Measurements from ENCODE around the gene KIAA0513. TPM values are rescaled to one million over a fixed set of nuclear protein-coding genes. Genes with fewer than 3 reads are reported as not detected.

Gene KIAA0513
- total and polyA plus RNA-seq, 2 of the 13 experiments (the other 11 are each of a cell fraction or from before 2014, with no cell fraction given) = 1.8 TPM

- peak; percentile 9; the same call in 1 of the 2 replicates for TF ChIP-seq FOXO1 (CRISPR knock-in tag; IDR thresholded peaks at IDR 0.05)
- TF ChIP-seq KLF11 (CRISPR knock-in tag; IDR thresholded peaks at IDR 0.05) = no peak
- TF ChIP-seq ZNF616 (CRISPR knock-in tag; IDR thresholded peaks at IDR 0.05; ENCODE audit: low read depth) = no peak
- 0 out of 2 replicates have a peak, but pooled peaks have one; percentile 24 for TF ChIP-seq BCL6 (CRISPR knock-in tag; IDR thresholded peaks at IDR 0.05)
- no peak for TF ChIP-seq MZF1 (CRISPR knock-in tag; IDR thresholded peaks at IDR 0.05; ENCODE audit: borderline replicate concordance)
- peak in 1 of 2 experiments; percentile 79; a peak in 1 of 4 replicates for TF ChIP-seq EP300 (IDR thresholded peaks at IDR 0.05; ENCODE audit: low read depth in 2 of 2, low read length in 2 of 2)
- TF ChIP-seq EP300 (CRISPR knock-in tag; IDR thresholded peaks at IDR 0.05; ENCODE audit: borderline replicate concordance) = no peak
- no peak for TF ChIP-seq ZZZ3 (CRISPR knock-in tag; IDR thresholded peaks at IDR 0.05; ENCODE audit: borderline replicate concordance)
- TF ChIP-seq FOXP4 (CRISPR knock-in tag; IDR thresholded peaks at IDR 0.05) = peak; percentile 94
- no peak for TF ChIP-seq YY1 (IDR thresholded peaks at IDR 0.05; ENCODE audit: insufficient read depth, insufficient replicate concordance, low read depth, low read length)
- TF ChIP-seq ZNF432 (CRISPR knock-in tag; IDR thresholded peaks at IDR 0.05; ENCODE audit: borderline replicate concordance) = no peak
- TF ChIP-seq ZNF17 (CRISPR knock-in tag; IDR thresholded peaks at IDR 0.05) = no peak
- TF ChIP-seq ZBTB20 (CRISPR knock-in tag; IDR thresholded peaks at IDR 0.05; ENCODE audit: borderline replicate concordance, low read depth) = no peak
- TF ChIP-seq ZNF816 (CRISPR knock-in tag; IDR thresholded peaks at IDR 0.05; ENCODE audit: borderline replicate concordance) = peak; percentile 40; the same call in 1 of the 2 replicates
- TF ChIP-seq ARID3A (IDR thresholded peaks at IDR 0.05; ENCODE audit: low read depth, low read length) = 0 out of 2 replicates have a peak, but pooled peaks have one; percentile 24
- TF ChIP-seq THYN1 (CRISPR knock-in tag; IDR thresholded peaks at IDR 0.05; ENCODE audit: borderline replicate concordance, low read depth) = no peak
- TF ChIP-seq ZNF878 (CRISPR knock-in tag; IDR thresholded peaks at IDR 0.05) = no peak
- TF ChIP-seq PAXIP1 (CRISPR knock-in tag; conservative IDR thresholded peaks at IDR 0.05) = peak; percentile 76
- no peak for TF ChIP-seq KLF13 (CRISPR knock-in tag; IDR thresholded peaks at IDR 0.05)
- no peak for TF ChIP-seq SOX13 (IDR thresholded peaks at IDR 0.05)
- TF ChIP-seq SOX13 (CRISPR knock-in tag; conservative IDR thresholded peaks at IDR 0.05 in 1 of 2, IDR thresholded peaks at IDR 0.05 in 1 of 2) = peak in 1 of 2 experiments; percentile 47; a peak in 1 of 4 replicates
- TF ChIP-seq SIN3B (IDR thresholded peaks at IDR 0.05; ENCODE audit: low read length) = no peak
- peak; percentile 81; the same call in 1 of the 2 replicates for TF ChIP-seq SOX5 (CRISPR knock-in tag; IDR thresholded peaks at IDR 0.05; ENCODE audit: borderline replicate concordance)
- TF ChIP-seq ZNF264 (CRISPR knock-in tag; IDR thresholded peaks at IDR 0.05) = 0 out of 2 replicates have a peak, but pooled peaks have one; percentile 48
- TF ChIP-seq NR1H2 (CRISPR knock-in tag; IDR thresholded peaks at IDR 0.05; ENCODE audit: borderline replicate concordance, low read depth) = no peak
Measured at GRCh38 chr16:84999200-84999599, 28.4 kb upstream of the KIAA0513 start (continued).

Measured in HepG2 (cell line).